ENCODE results near the gene MAPRE2. TPM values are rescaled to one million over a fixed set of nuclear protein-coding genes. Genes with fewer than 3 reads are reported as not detected.

The MAPRE2 gene
- 42.6 and 45.9 TPM in 2 replicates for total RNA-seq

GRCh38 chr18:35040988-35041814, at the start of gene MAPRE2:
Gene MAPRE2, plus strand, starts transcription at chr18:35041413. Its CDS starts 127 bp downstream, at chr18:35041540.
- intact Hi-C loops (cut with micrococcal nuclease), result loop anchor here (1.0 to 5.0 kb wide), 6 partner anchors 11 to 931 kb away; partner anchors contain the start of genes GALNT1, INO80C, RMP24 and ZNF24

- intact Hi-C loops (cut with micrococcal nuclease), result no loop called here
Measured at GRCh38 chr18:34991561-34991960, 49.7 kb upstream of the MAPRE2 start.

GRCh38 chr18:34993289-34993688, 47.9 kb upstream of the MAPRE2 start:
- intact Hi-C loops (cut with micrococcal nuclease), result no loop called here

GRCh38 chr18:34995746-34996145, 45.5 kb upstream of the MAPRE2 start:
- intact Hi-C loops (cut with micrococcal nuclease), result no loop called here

GRCh38 chr18:34998661-34999060, 42.6 kb upstream of the MAPRE2 start:
- intact Hi-C loops (cut with micrococcal nuclease), result no loop called here

- intact Hi-C loops (cut with micrococcal nuclease), result no loop called here
Measured at GRCh38 chr18:34999756-35000289, 41.4 kb upstream of the MAPRE2 start.

GRCh38 chr18:35000457-35000856, 40.8 kb upstream of the MAPRE2 start:
- intact Hi-C loops (cut with micrococcal nuclease), result no loop called here

GRCh38 chr18:35002120-35002519, 39.1 kb upstream of the MAPRE2 start:
- intact Hi-C loops (cut with micrococcal nuclease), result no loop called here

- intact Hi-C loops (cut with micrococcal nuclease), result loop anchor here (1.0 to 2.0 kb wide), 7 partner anchors 23 to 381 kb away; no protein-coding TSS in a partner anchor
Measured at GRCh38 chr18:35005963-35006577, 35.1 kb upstream of the MAPRE2 start.

- intact Hi-C loops (cut with micrococcal nuclease), result no loop called here
Measured at GRCh38 chr18:35010156-35010555, 31.1 kb upstream of the MAPRE2 start.

GRCh38 chr18:35010993-35011392, 30.2 kb upstream of the MAPRE2 start:
- intact Hi-C loops (cut with micrococcal nuclease), result no loop called here

- intact Hi-C loops (cut with micrococcal nuclease), result no loop called here
Measured at GRCh38 chr18:35019933-35020332, 21.3 kb upstream of the MAPRE2 start.

GRCh38 chr18:35022426-35023001, 18.7 kb upstream of the MAPRE2 start:
- intact Hi-C loops (cut with micrococcal nuclease), result no loop called here

- intact Hi-C loops (cut with micrococcal nuclease), result no loop called here
Measured at GRCh38 chr18:35024196-35024595, 17.0 kb upstream of the MAPRE2 start.

- intact Hi-C loops (cut with micrococcal nuclease), result loop anchor here (5.0 kb wide), 1 partner anchor 1042 kb away; the partner anchor contains the start of gene RPRD1A
Measured at GRCh38 chr18:35024965-35025364, 16.2 kb upstream of the MAPRE2 start.

GRCh38 chr18:35026407-35027061, 14.7 kb upstream of the MAPRE2 start:
- intact Hi-C loops (cut with micrococcal nuclease), result loop anchor here (1.0 to 5.0 kb wide), 5 partner anchors 118 to 1041 kb away; partner anchors contain the start of genes RPRD1A and ZSCAN30

- intact Hi-C loops (cut with micrococcal nuclease), result loop anchor here (2.0 to 5.0 kb wide), 2 partner anchors 264 to 1040 kb away; partner anchors contain the start of genes RPRD1A and ZSCAN30
Measured at GRCh38 chr18:35027206-35027605, 14.0 kb upstream of the MAPRE2 start.

GRCh38 chr18:35028536-35028935, 12.7 kb upstream of the MAPRE2 start:
- intact Hi-C loops (cut with micrococcal nuclease), result loop anchor here (5.0 kb wide), 1 partner anchor 1039 kb away; the partner anchor contains the start of gene RPRD1A

- intact Hi-C loops (cut with micrococcal nuclease), result loop anchor here (1.0 to 5.0 kb wide), 5 partner anchors 23 to 1038 kb away; partner anchors contain the start of genes RMP24, RPRD1A and ZNF397
Measured at GRCh38 chr18:35029103-35029502, 12.1 kb upstream of the MAPRE2 start.

- intact Hi-C loops (cut with micrococcal nuclease), result loop anchor here (1.0 to 5.0 kb wide), 9 partner anchors 12 to 1038 kb away; partner anchors contain the start of genes MAPRE2, RMP24, RPRD1A and ZNF24
Measured at GRCh38 chr18:35029770-35030169, 11.4 kb upstream of the MAPRE2 start.

Measured in T-helper 1 cell treated with Interleukin-12 subunit alpha and Interleukin-12 subunit beta and Interleukin-4 antibody, amounts not matched to agents 30 ng/mL and 1 ng/mL, for 36 hours (primary cell).